Neural cell (in vitro differentiated cells): ENCODE measurements around the gene MEIOB. TPM values are rescaled to one million over a fixed set of nuclear protein-coding genes. Genes with fewer than 3 reads are reported as not detected.

Source experiments
- H2AFZ ChIP-seq: fragments of 200-600, 300-800 bp; sonication (generic), shearing (Covaris generic); 2 replicates; pipeline ENCODE4 v1.6.0; 2014; ENCODE audit warnings: low read depth, mild to moderate bottlenecking, antibody characterized with exemption, low read length, moderate library complexity
- H3F3A ChIP-seq: fragments of 200-600 bp; shearing (Covaris generic); 2 replicates; pipeline ENCODE4 v1.6.1; 2016; ENCODE audit warnings: mild to moderate bottlenecking, moderate library complexity, mixed read lengths, antibody characterized with exemption, low read length; ENCODE audit not compliant: insufficient read depth, poor library complexity, severe bottlenecking
- H3K27ac ChIP-seq: fragments of 200-600, 300-800 bp; sonication (generic), shearing (Covaris generic); 2 replicates; pipeline ENCODE4 v1.5.1; 2014; ENCODE audit warnings: mild to moderate bottlenecking, low read length, moderate library complexity
- H3K27me3 ChIP-seq: fragments of 300-800, 200-600 bp; sonication (generic), shearing (Covaris generic); 2 replicates; pipeline ENCODE4 v1.6.0; 2014; ENCODE audit warnings: mild to moderate bottlenecking, low read depth, low read length, moderate library complexity; ENCODE audit not compliant: insufficient read depth
- H3K36me3 ChIP-seq: fragments of 300-800, 200-600 bp; sonication (generic), shearing (Covaris generic); 2 replicates; pipeline ENCODE4 v1.5.1; 2014; ENCODE audit warnings: mild to moderate bottlenecking, antibody characterized with exemption, low read length, moderate library complexity; ENCODE audit not compliant: insufficient read depth
- H3K4me2 ChIP-seq: fragments of 300-800, 200-600 bp; sonication (generic), shearing (Covaris generic); 2 replicates; pipeline ENCODE4 v1.6.0; 2014; ENCODE audit warnings: mild to moderate bottlenecking, low read length
- H3K4me3 ChIP-seq: fragments of 300-800, 200-600 bp; sonication (generic), shearing (Covaris generic); 2 replicates; pipeline ENCODE4 v1.5.1; 2014; ENCODE audit warnings: mild to moderate bottlenecking, low read length, moderate library complexity
- H3K79me2 ChIP-seq: fragments of 200-600 bp; shearing (Covaris generic); replicated peaks from 2 replicates; pipeline ENCODE4 v1.6.0; 2014; ENCODE audit warnings: mild to moderate bottlenecking, low read length, moderate library complexity; ENCODE audit not compliant: insufficient read depth
- H3K9ac ChIP-seq: fragments of 300-800, 200-600 bp; sonication (generic), shearing (Covaris generic); 2 replicates; pipeline ENCODE4 v1.6.1; 2016; ENCODE audit warnings: mild to moderate bottlenecking, low read length, mixed read lengths
- H3K9me2 ChIP-seq: fragments of 200-600 bp; shearing (Covaris generic); 2 replicates; pipeline ENCODE4 v1.6.1; 2016; ENCODE audit warnings: mild to moderate bottlenecking, low read length, mixed read lengths; ENCODE audit not compliant: insufficient read depth
- H3K9me3 ChIP-seq: fragments of 200-600, 300-800 bp; sonication (generic), shearing (Covaris generic); 2 replicates; pipeline ENCODE4 v1.6.1; 2016; ENCODE audit warnings: mild to moderate bottlenecking, mixed run types, low read length, moderate library complexity, mixed read lengths
- H4K20me1 ChIP-seq: fragments of 200-600 bp; shearing (Covaris generic); 2 replicates; pipeline ENCODE4 v1.6.1; 2016; ENCODE audit warnings: mild to moderate bottlenecking, mixed run types; ENCODE audit not compliant: insufficient read depth
- CTCF ChIP-seq: fragments of 450-650 bp; IDR thresholded peaks from 2 replicates; pipeline ENCODE4 v1.5.1; 2014; ENCODE audit warnings: antibody characterized with exemption, mild to moderate bottlenecking, moderate library complexity; ENCODE audit not compliant: poor library complexity, severe bottlenecking
- EP300 ChIP-seq: fragments of 450-650 bp; conservative IDR thresholded peaks from 2 replicates; pipeline ENCODE4 v1.6.1; 2014; ENCODE audit warnings: antibody characterized with exemption, mild to moderate bottlenecking, moderate library complexity; ENCODE audit not compliant: poor library complexity, severe bottlenecking
- EZH2 ChIP-seq: fragments of 200-600, 300-800 bp; shearing (Covaris generic), sonication (generic); IDR thresholded peaks from 2 replicates; pipeline ENCODE4 v1.6.1; 2014; ENCODE audit warnings: antibody characterized with exemption, low read length, borderline replicate concordance, mild to moderate bottlenecking; ENCODE audit not compliant: insufficient read depth, poor library complexity, severe bottlenecking
- MXI1 ChIP-seq: fragments of 450-650 bp; conservative IDR thresholded peaks from 2 replicates; pipeline ENCODE4 v1.6.1; 2014; ENCODE audit warnings: antibody characterized with exemption, mild to moderate bottlenecking; ENCODE audit not compliant: poor library complexity, severe bottlenecking
- POLR2AphosphoS5 ChIP-seq: IDR thresholded peaks from 2 replicates; pipeline ENCODE4 v1.6.1; 2012
- RAD21 ChIP-seq: fragments of 450-650 bp; conservative IDR thresholded peaks from 2 replicates; pipeline ENCODE4 v1.6.1; 2014; ENCODE audit warnings: antibody characterized with exemption, mild to moderate bottlenecking, moderate library complexity
- REST ChIP-seq: IDR thresholded peaks from 2 replicates; pipeline ENCODE4 v1.6.1; 2012; ENCODE audit warnings: borderline replicate concordance
- SMC3 ChIP-seq: fragments of 450-650 bp; conservative IDR thresholded peaks from 2 replicates; pipeline ENCODE4 v1.6.1; 2014; ENCODE audit warnings: antibody characterized with exemption, mild to moderate bottlenecking, moderate library complexity; ENCODE audit not compliant: poor library complexity
- TAF1 ChIP-seq: IDR thresholded peaks from 2 replicates; pipeline ENCODE4 v1.6.1; 2012; ENCODE audit warnings: low read depth
- polyA plus RNA-seq: library from polyadenylated mRNA; depleted of rRNA; stranded (reverse); fragments of >200 nt; gene quantifications from 2 replicates; pipeline ENCODE4 v1.2.3, GENCODE V29; 2014

Gene MEIOB
- polyA plus RNA-seq, 1 donor from 2014 or later, result not detected

- Histone ChIP-seq H3K9me3 (no peaks in the 10 kb centered on the region), H4K20me1 (peaks cover 6% of the 10 kb centered on the region), H3K4me3 (no peak overlapping the region), H3K36me3 (no peaks in the 10 kb centered on the region), H3K27me3 (no peaks in the 10 kb centered on the region), H3K9ac (no peak overlapping the region), H3K79me2 (peaks cover 28% of the 10 kb centered on the region), H3K27ac (no peak overlapping the region), H2AFZ (no peak overlapping the region), H3K9me2 (no peaks in the 10 kb centered on the region), H3K4me2 (no peak overlapping the region), H3F3A (no peaks in the 10 kb centered on the region)
- TF ChIP-seq POLR2AphosphoS5, result no peak
- TF ChIP-seq EZH2, result no peak
- no peak for TF ChIP-seq REST
- no peak for TF ChIP-seq RAD21
- no peak for TF ChIP-seq SMC3
- no peak for TF ChIP-seq CTCF
- no peak for TF ChIP-seq EP300
- TF ChIP-seq TAF1, result no peak
- no peak for TF ChIP-seq MXI1
Observed at GRCh38 chr16:1785846-1786170, 86.2 kb downstream of the MEIOB start.

GRCh38 chr16:1784977-1785845 lies 86.8 kb downstream of the MEIOB start:
- H3K27me3 ChIP-seq, result no peaks in the 10 kb centered on the region
- peaks cover 9% of the 10 kb centered on the region for H4K20me1 ChIP-seq
- H3K9ac ChIP-seq, result no peak overlapping the region
- H3F3A ChIP-seq, result no peaks in the 10 kb centered on the region
- H3K27ac ChIP-seq, result no peak overlapping the region
- peaks cover 34% of the 10 kb centered on the region for H3K79me2 ChIP-seq
- no peaks in the 10 kb centered on the region for H3K9me3 ChIP-seq
- no peak overlapping the region for H3K4me2 ChIP-seq
- no peak for TF ChIP-seq POLR2AphosphoS5
- TF ChIP-seq SMC3, result no peak
- TF ChIP-seq MXI1, result no peak
- TF ChIP-seq REST, result no peak
- H3K36me3 ChIP-seq, result no peaks in the 10 kb centered on the region
- no peak overlapping the region for H3K4me3 ChIP-seq
- H3K9me2 ChIP-seq, result no peaks in the 10 kb centered on the region
- H2AFZ ChIP-seq, result no peak overlapping the region
